Stimulated activated CD4-positive, alpha-beta T cell treated with anti-CD3 and anti-CD28 coated beads, Interleukin-4, amount 100 ng/mL, for 48 hours (primary cell): ENCODE data around the gene RBM43.
A peak's percentile ranks its signal among the peaks of the same experiment; 100 is the strongest.
"Not testable (repeated sequence)": the region's sequence is repeated elsewhere in the genome, so short reads cannot be mapped to it uniquely, and the experiment has no call there.

Experiments used
- DNase-seq, 2 donors: peaks; one replicate each; pipeline ENCODE4 v3.0.0-alpha.2; 2020; ENCODE audit warnings: low read depth in 2 of 2

The RBM43 gene

GRCh38 chr2:151268085-151268484 is 6.4 kb upstream of the RBM43 start:
- no peak for DNase-seq

GRCh38 chr2:151267537-151267936 is 5.9 kb upstream of the RBM43 start:
- DNase-seq: no peak

GRCh38 chr2:151265991-151266390 is 4.3 kb upstream of the RBM43 start:
- DNase-seq: no peak

GRCh38 chr2:151264157-151264825 is 2.6 kb upstream of the RBM43 start:
- DNase-seq: no peak

GRCh38 chr2:151262629-151263028 is 966 bp upstream of the RBM43 start:
- DNase-seq: no peak

GRCh38 chr2:151261977-151262291 is 271 bp upstream of the RBM43 start:
- DNase-seq: no peak

- DNase-seq: no peak
These were observed 961 bp downstream of the RBM43 start for GRCh38 chr2:151260573-151261230.

- no peak for DNase-seq
These were observed 3.5 kb downstream of the RBM43 start for GRCh38 chr2:151258121-151258520.

- DNase-seq: no peak
These were observed 9.0 kb downstream of the RBM43 start for GRCh38 chr2:151252646-151253045.

- DNase-seq: no peak
These were observed 10.7 kb downstream of the RBM43 start for GRCh38 chr2:151251012-151251411.

- DNase-seq: no peak
These were observed 14.2 kb downstream of the RBM43 start for GRCh38 chr2:151247432-151247831.

- DNase-seq: no peak
These were observed 15.5 kb downstream of the RBM43 start for GRCh38 chr2:151246152-151246551.

GRCh38 chr2:151243468-151243867 is 18.2 kb downstream of the RBM43 start:
- no peak for DNase-seq

GRCh38 chr2:151241224-151241623 is 20.4 kb downstream of the RBM43 start:
- DNase-seq: no peak

GRCh38 chr2:151240433-151240832 is 21.2 kb downstream of the RBM43 start:
- no peak for DNase-seq

GRCh38 chr2:151239624-151240023 is 22.0 kb downstream of the RBM43 start:
- no peak for DNase-seq

- DNase-seq: peak in 1 of 2 donors; percentile 9
These were observed 22.9 kb downstream of the RBM43 start for GRCh38 chr2:151238527-151239487.

GRCh38 chr2:151237422-151238025 is 24.1 kb downstream of the RBM43 start:
- DNase-seq: peak in 1 of 2 donors; percentile 18

GRCh38 chr2:151233760-151234159 is 27.9 kb downstream of the RBM43 start:
- not testable (repeated sequence) for DNase-seq

GRCh38 chr2:151233288-151233687 is 28.4 kb downstream of the RBM43 start:
- not testable (repeated sequence) for DNase-seq

- DNase-seq: no peak
These were observed 31.0 kb downstream of the RBM43 start for GRCh38 chr2:151230627-151231140.
